Epithelial cell of esophagus (primary cell): Measurements from ENCODE around the gene GAPVD1.

ENCODE experiments used
- DNase-seq: peaks from one replicate; pipeline ENCODE4 v3.0.0; 2010; ENCODE audit warnings: low read depth
- H3K4me3 ChIP-seq: 2 replicates; pipeline ENCODE4 v1.5.1; 2011; ENCODE audit warnings: mild to moderate bottlenecking, low read length, control low read depth
- TF ChIP-seq, protein P1 (sequence below): IDR thresholded peaks from 2 replicates; pipeline ENCODE4 v1.5.1; 2011; ENCODE audit warnings: low read depth, mild to moderate bottlenecking, low read length, control low read depth, inconsistent platforms; ENCODE audit not compliant: insufficient read depth; ENCODE audit errors: missing control alignments

GAPVD1 gene

GRCh38 chr9:125411171-125411756 lies 149.6 kb downstream of the GAPVD1 start:
- no peak overlapping the region for H3K4me3 ChIP-seq
- no peak for DNase-seq
- TF ChIP-seq, protein P1, sequence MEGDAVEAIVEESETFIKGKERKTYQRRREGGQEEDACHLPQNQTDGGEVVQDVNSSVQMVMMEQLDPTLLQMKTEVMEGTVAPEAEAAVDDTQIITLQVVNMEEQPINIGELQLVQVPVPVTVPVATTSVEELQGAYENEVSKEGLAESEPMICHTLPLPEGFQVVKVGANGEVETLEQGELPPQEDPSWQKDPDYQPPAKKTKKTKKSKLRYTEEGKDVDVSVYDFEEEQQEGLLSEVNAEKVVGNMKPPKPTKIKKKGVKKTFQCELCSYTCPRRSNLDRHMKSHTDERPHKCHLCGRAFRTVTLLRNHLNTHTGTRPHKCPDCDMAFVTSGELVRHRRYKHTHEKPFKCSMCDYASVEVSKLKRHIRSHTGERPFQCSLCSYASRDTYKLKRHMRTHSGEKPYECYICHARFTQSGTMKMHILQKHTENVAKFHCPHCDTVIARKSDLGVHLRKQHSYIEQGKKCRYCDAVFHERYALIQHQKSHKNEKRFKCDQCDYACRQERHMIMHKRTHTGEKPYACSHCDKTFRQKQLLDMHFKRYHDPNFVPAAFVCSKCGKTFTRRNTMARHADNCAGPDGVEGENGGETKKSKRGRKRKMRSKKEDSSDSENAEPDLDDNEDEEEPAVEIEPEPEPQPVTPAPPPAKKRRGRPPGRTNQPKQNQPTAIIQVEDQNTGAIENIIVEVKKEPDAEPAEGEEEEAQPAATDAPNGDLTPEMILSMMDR = no peak

GRCh38 chr9:125412166-125412565 lies 150.5 kb downstream of the GAPVD1 start:
- TF ChIP-seq, protein P1 = no peak
- H3K4me3 ChIP-seq = no peak overlapping the region
- no peak for DNase-seq

GRCh38 chr9:125413579-125413978 lies 152.0 kb downstream of the GAPVD1 start:
- no peak overlapping the region for H3K4me3 ChIP-seq
- TF ChIP-seq, protein P1 = no peak
- no peak for DNase-seq

DNA sequence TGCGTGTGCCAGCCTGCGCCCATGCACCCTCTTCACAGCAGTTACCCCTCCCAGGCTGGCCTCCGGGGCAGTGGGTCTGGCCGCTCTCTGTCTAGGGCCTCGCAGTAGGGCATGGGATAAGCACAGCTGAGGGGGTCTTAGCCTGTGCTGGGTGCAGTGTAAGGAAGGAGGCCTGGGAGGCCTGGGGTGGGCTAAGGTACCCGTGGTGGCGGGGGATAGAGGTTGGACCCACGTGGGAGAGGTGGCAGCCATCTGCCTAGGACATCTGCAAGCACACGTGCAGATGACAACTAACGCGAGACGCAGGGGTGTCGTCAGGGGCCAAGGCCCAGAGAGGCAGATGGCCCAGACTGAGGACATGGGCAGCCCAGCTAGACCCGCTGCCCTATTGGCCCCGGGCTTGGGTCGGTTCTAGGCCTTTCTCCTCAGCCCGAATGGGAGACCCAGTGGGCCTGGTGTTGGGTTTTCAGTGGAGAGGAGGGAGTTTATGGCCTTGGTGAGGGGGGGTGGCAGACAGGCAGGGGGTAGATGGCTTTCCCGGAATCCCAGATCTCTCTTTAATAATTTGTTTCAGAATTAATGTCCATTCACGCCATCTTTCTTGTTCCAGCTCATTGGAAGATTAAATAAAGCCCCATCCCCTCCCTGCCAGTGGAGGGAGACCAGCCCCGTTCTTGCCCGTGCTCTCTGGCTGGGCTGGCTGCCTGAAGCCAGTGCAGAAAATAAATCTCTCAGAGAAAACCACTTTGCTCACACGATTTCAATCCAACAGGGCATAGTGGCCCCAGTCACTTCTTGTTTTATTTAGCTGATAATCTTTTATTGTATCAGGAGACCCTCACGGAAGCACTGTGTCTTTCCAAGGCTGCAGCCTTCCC lies 154.2 kb downstream of the GAPVD1 start:
- H3K4me3 ChIP-seq = no peak overlapping the region
- TF ChIP-seq, protein P1 = no peak
- no peak for DNase-seq

DNA sequence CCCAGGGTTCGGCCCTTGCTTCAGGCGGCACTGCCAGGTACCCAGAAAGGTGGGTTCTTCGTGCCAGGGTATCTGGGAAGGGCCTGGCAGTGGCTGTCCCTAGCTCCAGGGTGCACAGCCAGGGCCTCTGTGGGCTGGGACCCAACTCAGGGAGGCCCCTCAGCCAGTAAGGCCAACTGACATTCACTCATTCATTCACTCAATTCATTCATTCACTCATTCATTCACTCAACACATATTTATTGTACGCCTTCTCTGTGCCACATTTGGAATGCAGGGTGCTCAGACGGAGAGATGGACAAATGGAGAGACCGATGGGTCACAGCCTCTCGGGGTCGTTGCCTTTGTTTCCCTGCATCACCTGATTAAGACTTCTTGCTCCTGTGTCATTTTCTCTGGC lies 154.9 kb downstream of the GAPVD1 start:
- no peak overlapping the region for H3K4me3 ChIP-seq
- TF ChIP-seq, protein P1 = no peak
- no peak for DNase-seq
